Chondrocyte (in vitro differentiated cells): ENCODE data around the gene WNT3. TPM values are rescaled to one million over a fixed set of nuclear protein-coding genes. Genes with fewer than 3 reads are reported as not detected.
"Not testable (repeated sequence)": the region's sequence is repeated elsewhere in the genome, so short reads cannot be mapped to it uniquely, and the experiment has no call there.

ENCODE experiments used
- DNase-seq: peaks from one replicate; pipeline ENCODE4 v3.0.0; 2021; ENCODE audit warnings: mixed read lengths, low spot score
- H3K27ac Mint-ChIP-seq: one replicate; pipeline ENCODE4 v1.8.0; 2021; ENCODE audit warnings: mild to moderate bottlenecking, moderate library complexity, mixed read lengths; ENCODE audit not compliant: unreplicated experiment
- H3K27me3 Mint-ChIP-seq: 2 replicates; pipeline ENCODE4 v1.8.0; 2021; ENCODE audit warnings: low read depth, mixed read lengths
- H3K36me3 Mint-ChIP-seq: 2 replicates; pipeline ENCODE4 v1.8.0; 2021; ENCODE audit warnings: low read depth, mixed read lengths
- H3K4me1 Mint-ChIP-seq: 2 replicates; pipeline ENCODE4 v1.8.0; 2021; ENCODE audit warnings: low read depth, mild to moderate bottlenecking, mixed read lengths
- H3K4me3 Mint-ChIP-seq: one replicate; pipeline ENCODE4 v1.8.0; 2021; ENCODE audit warnings: mild to moderate bottlenecking, moderate library complexity, mixed read lengths; ENCODE audit not compliant: unreplicated experiment
- H3K9me3 Mint-ChIP-seq: 2 replicates; pipeline ENCODE4 v1.8.0; 2021; ENCODE audit warnings: low read depth, mixed read lengths
- CTCF ChIP-seq: fragments of 200-600 bp; sonication (generic); IDR thresholded peaks from 2 replicates; pipeline ENCODE4 v1.5.0; 2021; ENCODE audit warnings: antibody characterized with exemption, mild to moderate bottlenecking, moderate library complexity
- total RNA-seq: library from RNA; stranded (reverse); gene quantifications from 3 replicates; pipeline ENCODE4 v1.2.1, GENCODE V29; 2021

Gene WNT3
- total RNA-seq, 1 donor from 2014 or later = 4.9 TPM

GRCh38 chr17:46796084-46796483 is 22.4 kb downstream of the WNT3 start:
- peaks cover 6% of the 10 kb centered on the region for H3K4me1 Mint-ChIP-seq

GRCh38 chr17:46795379-46795952 is 23.0 kb downstream of the WNT3 start:
- Mint-ChIP-seq H3K9me3 (no peaks in the 10 kb centered on the region), H3K27me3 (peaks cover 26% of the 10 kb centered on the region), H3K4me1 (peaks cover 6% of the 10 kb centered on the region), H3K4me3 (no peak overlapping the region), H3K36me3 (no peaks in the 10 kb centered on the region), H3K27ac (no peak overlapping the region)
- DNase-seq = no peak
- no peak for TF ChIP-seq CTCF

More at GRCh38 chr17:46796084-46796483, 22.4 kb downstream of the WNT3 start:
- no peak overlapping the region for H3K27ac Mint-ChIP-seq
- no peaks in the 10 kb centered on the region for H3K9me3 Mint-ChIP-seq
- no peaks in the 10 kb centered on the region for H3K36me3 Mint-ChIP-seq
- no peak for TF ChIP-seq CTCF
- no peak for DNase-seq
- H3K27me3 Mint-ChIP-seq = peaks cover 22% of the 10 kb centered on the region
- no peak overlapping the region for H3K4me3 Mint-ChIP-seq

- H3K36me3 Mint-ChIP-seq = no peaks in the 10 kb centered on the region
- TF ChIP-seq CTCF = no peak
- H3K4me3 Mint-ChIP-seq = no peak overlapping the region
- peaks cover 26% of the 10 kb centered on the region for H3K27me3 Mint-ChIP-seq
- H3K27ac Mint-ChIP-seq = no peak overlapping the region
- DNase-seq = no peak
- H3K4me1 Mint-ChIP-seq = peaks cover 6% of the 10 kb centered on the region
- peaks cover 1% of the 10 kb centered on the region for H3K9me3 Mint-ChIP-seq
These were observed 24.2 kb downstream of the WNT3 start for GRCh38 chr17:46794318-46794717.

- H3K36me3 Mint-ChIP-seq = no peaks in the 10 kb centered on the region
- H3K27ac Mint-ChIP-seq = no peak overlapping the region
- H3K4me1 Mint-ChIP-seq = peaks cover 6% of the 10 kb centered on the region
- no peak for DNase-seq
- H3K27me3 Mint-ChIP-seq = peaks cover 26% of the 10 kb centered on the region
- no peak overlapping the region for H3K4me3 Mint-ChIP-seq
- TF ChIP-seq CTCF = no peak
- H3K9me3 Mint-ChIP-seq = peaks cover 4% of the 10 kb centered on the region
These were observed 25.0 kb downstream of the WNT3 start for GRCh38 chr17:46793541-46793940.

- H3K4me3 Mint-ChIP-seq, DNase-seq, H3K9me3 Mint-ChIP-seq, H3K36me3 Mint-ChIP-seq, H3K27ac Mint-ChIP-seq, H3K4me1 Mint-ChIP-seq: not testable (repeated sequence)
- H3K27me3 Mint-ChIP-seq = peaks cover 27% of the 10 kb centered on the region
These were observed 25.5 kb downstream of the WNT3 start for GRCh38 chr17:46793023-46793422.

GRCh38 chr17:46792071-46792470 is 26.4 kb downstream of the WNT3 start:
- no peak overlapping the region for H3K4me3 Mint-ChIP-seq
- TF ChIP-seq CTCF = no peak
- peaks cover 27% of the 10 kb centered on the region for H3K27me3 Mint-ChIP-seq
- no peak for DNase-seq
- H3K36me3 Mint-ChIP-seq = no peaks in the 10 kb centered on the region
- peaks cover 6% of the 10 kb centered on the region for H3K4me1 Mint-ChIP-seq
- peaks cover 4% of the 10 kb centered on the region for H3K9me3 Mint-ChIP-seq
- H3K27ac Mint-ChIP-seq = no peak overlapping the region
